ENCODE data around the gene NPAS3.

Gene NPAS3

GRCh38 chr14:33691907-33692306, 753.2 kb downstream of the NPAS3 start:
- FAIRE-seq (no peak), DNase-seq (ENCODE audit: insufficient read length, low spot score) (no peak)
- TF ChIP-seq POLR2A (IDR thresholded peaks at IDR 0.05; ENCODE audit: low read depth, low read length) (no peak), TAF1 (IDR thresholded peaks at IDR 0.05; ENCODE audit: low read depth, low read length) (no peak)

GRCh38 chr14:33692762-33693161, 754.1 kb downstream of the NPAS3 start:
- no peak for FAIRE-seq
- no peak for DNase-seq (ENCODE audit: insufficient read length, low spot score)
- no peak for TF ChIP-seq POU2F2 (IDR thresholded peaks at IDR 0.05; ENCODE audit: low read depth, low read length)
- no peak for TF ChIP-seq TAF1 (IDR thresholded peaks at IDR 0.05; ENCODE audit: low read depth, low read length)
- TF ChIP-seq SPI1 (IDR thresholded peaks at IDR 0.05; ENCODE audit: low read depth, low read length) = no peak
- no peak for TF ChIP-seq POLR2A (IDR thresholded peaks at IDR 0.05; ENCODE audit: low read depth, low read length)
- TF ChIP-seq PAX5 (IDR thresholded peaks at IDR 0.05; ENCODE audit: insufficient read depth, low read length, severe bottlenecking) = no peak
- TF ChIP-seq POLR2AphosphoS5 (IDR thresholded peaks at IDR 0.05; ENCODE audit: low read depth, low read length) = no peak

- FAIRE-seq = no peak
- DNase-seq (ENCODE audit: insufficient read length, low spot score) = no peak
- TF ChIP-seq POLR2A (IDR thresholded peaks at IDR 0.05; ENCODE audit: low read depth, low read length) (no peak), TAF1 (IDR thresholded peaks at IDR 0.05; ENCODE audit: low read depth, low read length) (no peak), POLR2AphosphoS5 (IDR thresholded peaks at IDR 0.05; ENCODE audit: low read depth, low read length) (no peak), PAX5 (IDR thresholded peaks at IDR 0.05; ENCODE audit: insufficient read depth, low read length, severe bottlenecking) (no peak), POU2F2 (IDR thresholded peaks at IDR 0.05; ENCODE audit: low read depth, low read length) (no peak), SPI1 (IDR thresholded peaks at IDR 0.05; ENCODE audit: low read depth, low read length) (no peak)
These were observed 754.6 kb downstream of the NPAS3 start for GRCh38 chr14:33693237-33693636.

DNA sequence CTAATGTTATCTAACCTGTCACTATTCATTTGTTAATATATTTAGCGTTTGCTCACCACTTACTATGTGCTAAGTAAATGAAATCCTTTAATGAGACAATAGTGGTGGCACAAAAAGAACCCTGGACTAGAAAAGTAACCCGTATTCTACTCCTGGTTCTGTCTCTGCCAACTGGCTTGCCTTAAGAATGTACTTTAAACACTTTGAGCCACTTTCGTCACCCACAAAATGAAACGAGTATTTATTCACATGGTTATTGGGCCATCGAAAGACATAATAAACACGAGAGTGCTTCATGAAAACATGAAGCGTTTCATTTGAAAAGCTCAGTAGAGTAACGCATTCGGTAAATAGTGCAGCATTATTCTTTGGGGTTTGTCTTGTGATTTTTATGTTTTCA, 757.5 kb downstream of the NPAS3 start:
- FAIRE-seq = no peak
- no peak for DNase-seq (ENCODE audit: insufficient read length, low spot score)
- TF ChIP-seq SPI1 (IDR thresholded peaks at IDR 0.05; ENCODE audit: low read depth, low read length) (no peak), POLR2AphosphoS5 (IDR thresholded peaks at IDR 0.05; ENCODE audit: low read depth, low read length) (no peak)

GRCh38 chr14:33699300-33699983, 760.8 kb downstream of the NPAS3 start:
- FAIRE-seq (no peak), DNase-seq (ENCODE audit: insufficient read length, low spot score) (no peak)
- TF ChIP-seq POU2F2 (IDR thresholded peaks at IDR 0.05; ENCODE audit: low read depth, low read length) (no peak), SPI1 (IDR thresholded peaks at IDR 0.05; ENCODE audit: low read depth, low read length) (no peak), POLR2AphosphoS5 (IDR thresholded peaks at IDR 0.05; ENCODE audit: low read depth, low read length) (no peak), POLR2A (IDR thresholded peaks at IDR 0.05; ENCODE audit: low read depth, low read length) (no peak), PAX5 (IDR thresholded peaks at IDR 0.05; ENCODE audit: insufficient read depth, low read length, severe bottlenecking) (no peak), TAF1 (IDR thresholded peaks at IDR 0.05; ENCODE audit: low read depth, low read length) (no peak)

- TF ChIP-seq POLR2AphosphoS5 (IDR thresholded peaks at IDR 0.05; ENCODE audit: low read depth, low read length) = no peak
- TF ChIP-seq POU2F2 (IDR thresholded peaks at IDR 0.05; ENCODE audit: low read depth, low read length) = no peak
- no peak for TF ChIP-seq POLR2A (IDR thresholded peaks at IDR 0.05; ENCODE audit: low read depth, low read length)
- no peak for TF ChIP-seq PAX5 (IDR thresholded peaks at IDR 0.05; ENCODE audit: insufficient read depth, low read length, severe bottlenecking)
- no peak for TF ChIP-seq TAF1 (IDR thresholded peaks at IDR 0.05; ENCODE audit: low read depth, low read length)
- no peak for TF ChIP-seq SPI1 (IDR thresholded peaks at IDR 0.05; ENCODE audit: low read depth, low read length)
- no peak for FAIRE-seq
- no peak for DNase-seq (ENCODE audit: insufficient read length, low spot score)
These were observed 761.4 kb downstream of the NPAS3 start for GRCh38 chr14:33700052-33700451.

- DNase-seq (ENCODE audit: insufficient read length, low spot score) (no peak), FAIRE-seq (no peak)
- TF ChIP-seq SPI1 (IDR thresholded peaks at IDR 0.05; ENCODE audit: low read depth, low read length) (peak; percentile 27; the same call in 1 of the 2 replicates), PAX5 (IDR thresholded peaks at IDR 0.05; ENCODE audit: insufficient read depth, low read length, severe bottlenecking) (no peak), POU2F2 (IDR thresholded peaks at IDR 0.05; ENCODE audit: low read depth, low read length) (no peak), POLR2A (IDR thresholded peaks at IDR 0.05; ENCODE audit: low read depth, low read length) (no peak)
These were observed 763.6 kb downstream of the NPAS3 start for GRCh38 chr14:33702293-33702692.

DNA sequence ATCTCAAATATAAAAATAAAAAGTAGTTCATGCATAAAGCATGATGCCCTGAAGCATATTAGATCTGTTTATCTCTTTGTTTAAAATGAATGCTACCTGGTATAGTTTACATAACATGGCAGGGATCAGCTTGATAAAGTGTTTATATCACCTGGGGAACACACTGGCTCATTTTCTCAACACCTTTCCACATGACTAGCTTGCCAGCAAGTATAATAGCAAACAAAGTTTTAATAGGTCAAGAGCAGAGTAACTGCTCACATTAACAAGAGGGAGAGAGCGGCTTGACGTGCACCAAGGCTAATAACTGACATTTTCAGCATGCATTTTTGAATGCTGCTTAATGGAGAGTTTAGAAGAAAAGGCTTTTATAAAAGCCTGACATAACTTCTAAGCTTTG, 765.8 kb downstream of the NPAS3 start:
- DNase-seq (ENCODE audit: insufficient read length, low spot score) (no peak), FAIRE-seq (no peak)
- no peak for TF ChIP-seq POLR2A (IDR thresholded peaks at IDR 0.05; ENCODE audit: low read depth, low read length)
- TF ChIP-seq POLR2AphosphoS5 (IDR thresholded peaks at IDR 0.05; ENCODE audit: low read depth, low read length) = no peak
- no peak for TF ChIP-seq PAX5 (IDR thresholded peaks at IDR 0.05; ENCODE audit: insufficient read depth, low read length, severe bottlenecking)
- no peak for TF ChIP-seq TAF1 (IDR thresholded peaks at IDR 0.05; ENCODE audit: low read depth, low read length)
- no peak for TF ChIP-seq SPI1 (IDR thresholded peaks at IDR 0.05; ENCODE audit: low read depth, low read length)
- TF ChIP-seq POU2F2 (IDR thresholded peaks at IDR 0.05; ENCODE audit: low read depth, low read length) = no peak

GRCh38 chr14:33705490-33705889, 766.8 kb downstream of the NPAS3 start:
- FAIRE-seq = no peak
- TF ChIP-seq POU2F2 (IDR thresholded peaks at IDR 0.05; ENCODE audit: low read depth, low read length) = no peak
- no peak for DNase-seq (ENCODE audit: insufficient read length, low spot score)

- TF ChIP-seq POLR2A (IDR thresholded peaks at IDR 0.05; ENCODE audit: low read depth, low read length) (no peak), POU2F2 (IDR thresholded peaks at IDR 0.05; ENCODE audit: low read depth, low read length) (no peak), POLR2AphosphoS5 (IDR thresholded peaks at IDR 0.05; ENCODE audit: low read depth, low read length) (no peak), PAX5 (IDR thresholded peaks at IDR 0.05; ENCODE audit: insufficient read depth, low read length, severe bottlenecking) (no peak), SPI1 (IDR thresholded peaks at IDR 0.05; ENCODE audit: low read depth, low read length) (no peak), TAF1 (IDR thresholded peaks at IDR 0.05; ENCODE audit: low read depth, low read length) (no peak)
- no peak for FAIRE-seq
- DNase-seq (ENCODE audit: insufficient read length, low spot score) = no peak
These were observed 769.0 kb downstream of the NPAS3 start for GRCh38 chr14:33707716-33708115.
